CD4-positive, alpha-beta T cell treated with Interleukin-4 for 1 hour (primary cell): Measurements from ENCODE around the gene TMEM178B.
A peak's percentile ranks its signal among the peaks of the same experiment; 100 is the strongest.
"Not testable (repeated sequence)": the region's sequence is repeated elsewhere in the genome, so short reads cannot be mapped to it uniquely, and the experiment has no call there.

Experiments
- DNase-seq, 2 donors: peaks; one replicate each; pipeline ENCODE4 v3.0.0-alpha.2; 2020 to 2022

The TMEM178B gene

DNA sequence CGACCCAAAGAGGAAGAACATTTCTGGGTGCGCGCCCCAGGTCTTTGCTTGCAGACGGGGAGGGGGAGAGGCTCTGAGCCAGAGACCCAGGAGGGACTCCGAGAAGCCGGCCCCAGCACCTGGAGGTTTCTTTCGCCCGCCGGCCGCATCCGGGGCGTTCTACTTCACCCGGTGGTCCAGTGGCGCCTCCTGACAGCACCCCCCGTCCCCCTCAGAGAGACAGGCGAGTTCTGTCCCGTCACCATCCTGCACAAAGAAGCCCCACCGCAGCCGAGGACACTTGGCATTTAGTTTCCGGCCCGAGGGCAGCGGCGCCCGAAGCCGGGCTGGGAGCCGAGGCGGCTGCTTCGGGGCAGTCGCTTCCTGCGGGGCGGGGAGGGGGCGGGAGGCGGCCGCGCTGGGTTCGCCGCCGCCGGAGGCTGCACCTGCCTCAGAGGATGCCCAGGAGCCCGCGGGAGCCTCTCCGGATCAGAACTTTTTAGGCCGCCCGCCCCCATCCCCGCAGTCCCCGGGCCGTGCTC, at the start of gene TMEM178B:
TMEM178B (plus strand) TSS at position 424 of the 521 bp plus-strand sequence.
- DNase-seq, result no peak

- DNase-seq, result no peak
Measured at GRCh38 chr7:141024668-141025067, 49.2 kb upstream of the TMEM178B start.

- DNase-seq, result no peak
Measured at GRCh38 chr7:141027043-141027442, 46.8 kb upstream of the TMEM178B start.

DNA sequence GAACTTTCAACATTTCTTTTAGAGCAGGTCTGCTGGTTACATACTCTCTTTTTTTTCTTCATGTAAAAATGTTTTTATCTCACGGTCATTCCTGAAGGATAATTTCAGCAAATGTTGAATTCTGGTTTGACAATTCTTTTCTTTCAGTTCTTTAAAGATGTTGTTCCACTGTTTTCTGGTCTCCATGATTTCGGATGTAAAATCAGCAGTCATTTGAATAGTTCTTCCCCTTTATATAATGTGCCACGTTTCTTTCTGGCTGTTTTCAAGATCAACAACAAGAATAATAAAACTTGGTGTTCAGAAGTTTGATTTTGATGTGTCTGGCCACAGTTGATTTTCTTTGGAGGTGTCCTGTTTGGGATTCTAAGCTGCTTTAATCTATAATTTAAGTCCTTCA, 45.1 kb upstream of the TMEM178B start:
- DNase-seq, result no peak

DNA sequence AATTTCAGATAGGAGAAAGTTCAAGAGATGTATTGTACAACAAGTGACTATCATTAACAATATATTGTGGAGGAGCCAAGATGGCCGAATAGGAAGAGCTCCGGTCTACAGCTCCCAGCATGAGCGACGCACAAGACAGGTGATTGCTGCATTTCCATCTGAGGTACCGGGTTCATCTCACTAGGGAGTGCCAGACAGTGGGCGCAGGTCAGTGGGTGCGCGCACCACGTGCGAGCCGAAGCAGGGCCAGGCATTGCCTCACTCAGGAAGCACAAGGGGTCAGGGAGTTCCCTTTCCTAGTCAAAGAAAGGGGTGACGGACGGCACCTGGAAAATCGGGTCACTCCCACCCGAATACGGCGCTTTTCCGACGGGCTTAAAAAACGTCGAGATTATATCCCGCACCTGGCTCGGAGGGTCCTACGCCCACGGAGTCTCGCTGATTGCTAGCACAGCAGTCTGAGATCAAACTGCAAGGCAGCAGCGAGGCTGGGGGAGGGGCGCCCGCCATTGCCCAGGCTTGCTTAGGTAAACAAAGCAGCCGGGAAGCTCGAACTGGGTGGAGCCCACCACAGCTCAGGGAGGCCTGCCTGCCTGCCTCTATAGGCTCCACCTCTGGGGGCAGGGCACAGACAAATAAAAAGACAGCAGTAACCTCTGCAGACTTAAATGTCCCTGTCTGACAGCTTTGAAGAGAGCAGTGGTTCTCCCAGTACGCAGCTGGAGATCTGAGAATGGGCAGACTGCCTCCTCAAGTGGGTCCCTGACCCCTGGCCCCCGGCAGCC, 41.1 kb upstream of the TMEM178B start:
- not testable (repeated sequence) for DNase-seq

DNA sequence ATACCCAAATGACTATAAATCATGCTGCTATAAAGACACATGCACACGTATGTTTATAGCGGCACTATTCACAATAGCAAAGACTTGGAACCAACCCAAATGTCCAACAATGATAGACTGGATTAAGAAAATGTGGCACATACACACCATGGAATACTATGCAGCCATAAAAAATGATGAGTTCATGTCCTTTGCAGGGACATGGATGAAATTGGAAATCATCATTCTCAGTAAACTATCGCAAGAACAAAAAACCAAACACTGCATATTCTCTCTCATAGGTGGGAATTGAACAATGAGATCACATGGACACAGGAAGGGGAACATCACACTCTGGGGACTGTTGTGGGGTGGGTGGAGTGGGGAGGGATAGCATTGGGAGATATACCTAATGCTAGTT, 35.8 kb upstream of the TMEM178B start:
- not testable (repeated sequence) for DNase-seq

DNA sequence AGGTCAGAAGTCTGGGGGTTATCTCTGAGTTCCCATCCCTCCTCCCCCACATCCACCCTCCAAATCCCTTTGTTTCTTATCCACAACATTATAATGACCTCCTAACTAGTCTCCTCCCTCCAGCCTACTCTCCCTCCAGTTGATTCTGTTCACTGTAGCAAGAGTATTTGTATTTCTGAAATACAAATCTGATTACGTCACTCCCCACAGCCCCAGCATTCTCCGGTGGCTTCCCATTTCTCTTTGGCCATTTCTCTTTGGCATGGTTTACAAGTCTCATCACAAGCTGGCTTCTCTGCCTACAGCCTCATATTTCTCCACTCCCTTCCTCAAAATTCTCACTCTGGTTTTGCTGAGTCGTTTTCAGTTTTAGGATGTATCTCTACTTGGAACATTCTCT, 34.5 kb upstream of the TMEM178B start:
- no peak for DNase-seq

- no peak for DNase-seq
Measured at GRCh38 chr7:141042222-141043193, 31.4 kb upstream of the TMEM178B start.

- DNase-seq, result no peak
Measured at GRCh38 chr7:141043616-141044015, 30.2 kb upstream of the TMEM178B start.

DNA sequence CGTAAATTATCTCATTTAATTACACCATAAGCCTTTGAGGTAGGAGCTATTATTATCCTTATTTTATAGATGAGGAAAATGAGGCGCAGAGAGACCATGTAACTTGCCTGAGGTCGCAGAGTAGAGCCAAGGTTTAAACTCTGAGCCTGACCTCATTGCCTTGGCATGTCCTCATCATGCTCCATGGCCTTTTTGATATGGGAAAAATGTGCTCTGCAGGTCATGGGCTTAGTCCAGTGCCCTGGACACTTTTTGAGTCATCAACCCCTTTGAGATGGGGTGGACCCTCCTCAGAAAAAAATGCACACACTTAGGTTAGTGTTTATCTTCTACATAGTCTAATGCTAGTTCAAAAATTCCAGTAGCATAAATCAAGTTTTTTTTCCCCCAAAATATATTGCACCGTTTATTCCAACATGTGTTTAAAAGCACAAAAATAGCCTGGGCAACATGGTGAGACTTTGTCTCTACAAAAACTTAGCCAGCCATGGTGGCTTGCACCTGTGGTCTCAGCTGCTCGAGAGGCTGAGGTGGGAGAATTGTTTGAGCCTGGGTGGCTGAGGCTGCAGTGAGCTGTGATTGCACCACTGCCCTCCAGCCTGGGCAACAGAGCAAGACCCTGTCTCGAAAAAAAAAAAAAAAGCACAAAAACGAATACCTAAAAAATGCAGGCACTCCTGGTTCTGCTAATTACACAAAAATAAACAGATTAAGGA, 28.6 kb upstream of the TMEM178B start:
- DNase-seq, result no peak

GRCh38 chr7:141045842-141046620, 27.8 kb upstream of the TMEM178B start:
- no peak for DNase-seq

- peak; percentile 63 to 83 for DNase-seq
Measured at GRCh38 chr7:141053626-141054025, 20.2 kb upstream of the TMEM178B start.

DNA sequence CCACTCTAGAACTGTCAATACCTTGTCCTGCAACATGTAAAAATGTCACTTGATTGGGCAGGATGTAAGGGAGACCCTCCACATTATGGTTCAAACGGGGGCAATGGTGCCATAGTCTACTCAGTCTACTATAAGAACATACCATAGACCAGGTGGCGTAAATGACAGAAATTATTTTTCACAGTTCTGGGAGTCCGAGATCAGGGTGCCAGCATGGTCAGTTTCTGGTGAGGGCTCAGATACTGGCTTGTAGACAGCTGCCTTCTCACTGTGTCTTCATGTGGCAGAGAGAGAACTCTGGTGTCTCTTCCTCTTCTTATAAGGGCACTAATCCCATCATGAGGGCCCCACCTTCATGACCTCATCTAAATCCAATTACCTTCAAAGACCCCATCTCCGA, 18.7 kb upstream of the TMEM178B start:
- no peak for DNase-seq

DNA sequence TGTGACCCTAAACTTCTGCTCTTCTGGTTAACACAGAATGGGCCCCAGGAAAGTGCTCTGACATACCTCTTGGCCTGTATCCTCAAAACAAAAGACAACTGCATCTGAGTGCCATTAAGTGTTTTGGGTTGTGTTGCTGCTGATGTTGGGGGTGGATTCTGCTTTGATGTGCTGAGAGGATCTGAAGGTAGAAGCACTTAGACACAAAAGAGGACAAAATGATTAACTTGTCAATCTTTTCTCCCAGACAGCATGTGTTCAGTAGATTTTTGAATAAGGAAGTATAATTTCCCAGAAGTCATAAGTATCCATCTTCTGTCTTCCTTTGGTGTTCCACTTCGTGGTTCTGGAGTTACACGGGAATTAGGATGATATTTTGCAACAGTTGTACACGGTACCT, 16.1 kb upstream of the TMEM178B start:
- no peak for DNase-seq

- DNase-seq, result not testable (repeated sequence)
Measured at GRCh38 chr7:141067856-141068255, 6.0 kb upstream of the TMEM178B start.

GRCh38 chr7:141071260-141071854, 2.5 kb upstream of the TMEM178B start:
- DNase-seq, result peak in 1 of 2 donors; percentile 55

- no peak for DNase-seq
Measured at GRCh38 chr7:141071855-141072547, 1.9 kb upstream of the TMEM178B start.

GRCh38 chr7:141072548-141073172, 1.2 kb upstream of the TMEM178B start:
- peak in 1 of 2 donors; percentile 22 for DNase-seq

GRCh38 chr7:141073173-141073640, 657 bp upstream of the TMEM178B start:
- DNase-seq, result no peak
